ENCODE results near the gene TIMM22. TPM values are rescaled to one million over a fixed set of nuclear protein-coding genes. Genes with fewer than 3 reads are reported as not detected.

The TIMM22 gene
- total and polyA plus RNA-seq, 2 of the 13 experiments (the other 11 are each of a cell fraction or from before 2014, with no cell fraction given), result 6.2 to 15.5 TPM

DNA sequence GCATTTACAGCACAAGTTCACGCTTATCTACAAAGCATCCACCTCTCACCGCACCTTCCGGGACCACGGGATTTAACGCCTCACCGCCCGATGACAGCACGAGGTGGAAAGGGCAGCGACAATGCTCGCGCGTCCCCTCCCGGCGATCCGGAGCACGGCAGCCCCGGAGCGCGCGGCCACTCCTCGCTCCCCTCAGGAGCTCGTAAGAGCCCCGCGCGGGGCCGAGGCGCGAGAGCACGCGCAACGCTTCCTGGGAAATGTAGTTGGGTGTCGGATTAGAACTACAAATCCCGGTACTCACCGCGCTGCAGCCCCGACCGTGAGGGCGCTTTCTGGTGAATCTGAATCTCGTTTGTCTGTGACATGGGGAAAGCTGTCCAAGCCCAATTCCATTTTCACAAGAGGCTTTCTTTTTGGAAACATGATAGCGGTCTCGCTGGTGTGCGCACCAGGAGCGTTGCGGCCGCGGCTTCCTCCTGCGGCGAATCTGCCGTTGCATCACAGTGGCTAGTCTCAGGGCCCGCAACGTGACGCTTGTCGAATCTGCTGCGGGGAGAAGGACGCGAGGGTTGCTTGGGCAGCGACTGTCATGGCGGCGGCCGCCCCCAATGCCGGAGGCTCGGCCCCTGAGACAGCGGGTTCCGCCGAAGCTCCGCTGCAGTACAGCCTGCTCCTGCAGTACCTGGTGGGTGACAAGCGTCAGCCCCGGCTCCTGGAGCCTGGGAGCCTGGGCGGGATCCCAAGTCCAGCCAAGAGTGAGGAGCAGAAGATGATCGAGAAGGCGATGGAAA is at the start of gene TIMM22 (continued):
- TF ChIP-seq SP1 (IDR thresholded peaks at IDR 0.05) (no peak), SP1 (CRISPR knock-in tag; IDR thresholded peaks at IDR 0.05) (peak; percentile 83), HIC2 (CRISPR knock-in tag; IDR thresholded peaks at IDR 0.05; ENCODE audit: low read depth) (no peak; the same call in 1 of the 2 replicates), PHF21A (CRISPR knock-in tag; IDR thresholded peaks at IDR 0.05) (peak; percentile 82), LCORL (IDR thresholded peaks at IDR 0.05) (no peak), LCORL (CRISPR knock-in tag; IDR thresholded peaks at IDR 0.05) (peak; percentile 92), SATB2 (CRISPR knock-in tag; IDR thresholded peaks at IDR 0.05) (peak; percentile 88), FOXC1 (CRISPR knock-in tag; IDR thresholded peaks at IDR 0.05; ENCODE audit: borderline replicate concordance) (peak; percentile 93), GATAD2A (CRISPR knock-in tag; IDR thresholded peaks at IDR 0.05) (no peak; the same call in none of the 2 replicates), ZNF34 (CRISPR knock-in tag; IDR thresholded peaks at IDR 0.05; ENCODE audit: borderline replicate concordance) (peak; percentile 89; the same call in 1 of the 2 replicates), RXRA (CRISPR knock-in tag; IDR thresholded peaks at IDR 0.05) (peak; percentile 81), ZNF670 (CRISPR knock-in tag; IDR thresholded peaks at IDR 0.05; ENCODE audit: borderline replicate concordance) (peak; percentile 92; the same call in 1 of the 2 replicates), CREB3 (CRISPR knock-in tag; IDR thresholded peaks at IDR 0.05) (peak; percentile 94; the same call in 1 of the 2 replicates), KLF16 (CRISPR knock-in tag; IDR thresholded peaks at IDR 0.05) (peak; percentile 81 to 92), KLF11 (CRISPR knock-in tag; IDR thresholded peaks at IDR 0.05) (no peak; the same call in 1 of the 2 replicates), KDM5A (IDR thresholded peaks at IDR 0.05; ENCODE audit: borderline replicate concordance, low read length) (peak; percentile 99), GLI4 (CRISPR knock-in tag; IDR thresholded peaks at IDR 0.05; ENCODE audit: borderline replicate concordance) (peak; percentile 63; the same call in 1 of the 2 replicates), U2AF2 (IDR thresholded peaks at IDR 0.05; ENCODE audit: low read depth, low read length) (no peak)
- TF ChIP-seq, protein P1, sequence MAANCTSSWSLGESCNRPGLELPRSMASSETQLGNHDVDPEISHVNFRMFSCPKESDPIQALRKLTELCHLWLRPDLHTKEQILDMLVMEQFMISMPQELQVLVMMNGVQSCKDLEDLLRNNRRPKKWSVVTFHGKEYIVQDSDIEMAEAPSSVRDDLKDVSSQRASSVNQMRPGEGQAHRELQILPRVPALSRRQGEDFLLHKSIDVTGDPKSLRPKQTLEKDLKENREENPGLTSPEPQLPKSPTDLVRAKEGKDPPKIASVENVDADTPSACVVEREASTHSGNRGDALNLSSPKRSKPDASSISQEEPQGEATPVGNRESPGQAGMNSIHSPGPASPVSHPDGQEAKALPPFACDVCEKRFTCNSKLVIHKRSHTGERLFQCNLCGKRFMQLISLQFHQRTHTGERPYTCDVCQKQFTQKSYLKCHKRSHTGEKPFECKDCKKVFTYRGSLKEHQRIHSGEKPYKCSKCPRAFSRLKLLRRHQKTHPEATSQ (CRISPR knock-in tag; IDR thresholded peaks at IDR 0.05; ENCODE audit: borderline replicate concordance), result no peak; the same call in 1 of the 2 replicates
- TF ChIP-seq, protein P2, sequence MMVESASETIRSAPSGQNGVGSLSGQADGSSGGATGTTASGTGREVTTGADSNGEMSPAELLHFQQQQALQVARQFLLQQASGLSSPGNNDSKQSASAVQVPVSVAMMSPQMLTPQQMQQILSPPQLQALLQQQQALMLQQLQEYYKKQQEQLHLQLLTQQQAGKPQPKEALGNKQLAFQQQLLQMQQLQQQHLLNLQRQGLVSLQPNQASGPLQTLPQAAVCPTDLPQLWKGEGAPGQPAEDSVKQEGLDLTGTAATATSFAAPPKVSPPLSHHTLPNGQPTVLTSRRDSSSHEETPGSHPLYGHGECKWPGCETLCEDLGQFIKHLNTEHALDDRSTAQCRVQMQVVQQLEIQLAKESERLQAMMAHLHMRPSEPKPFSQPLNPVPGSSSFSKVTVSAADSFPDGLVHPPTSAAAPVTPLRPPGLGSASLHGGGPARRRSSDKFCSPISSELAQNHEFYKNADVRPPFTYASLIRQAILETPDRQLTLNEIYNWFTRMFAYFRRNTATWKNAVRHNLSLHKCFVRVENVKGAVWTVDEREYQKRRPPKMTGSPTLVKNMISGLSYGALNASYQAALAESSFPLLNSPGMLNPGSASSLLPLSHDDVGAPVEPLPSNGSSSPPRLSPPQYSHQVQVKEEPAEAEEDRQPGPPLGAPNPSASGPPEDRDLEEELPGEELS (CRISPR knock-in tag; IDR thresholded peaks at IDR 0.05), result peak; percentile 62
